Stimulated activated CD4-positive, alpha-beta T cell treated with anti-CD3 and anti-CD28 coated beads, Interleukin-12 subunit alpha, Interleukin-12 subunit beta, amount 100 ng/mL, for 48 hours (primary cell): ENCODE measurements around the gene TBC1D16.
A peak's percentile ranks its signal among the peaks of the same experiment; 100 is the strongest.
"Not testable (repeated sequence)": the region's sequence is repeated elsewhere in the genome, so short reads cannot be mapped to it uniquely, and the experiment has no call there.

ENCODE experiments used
- DNase-seq, 3 donors: peaks; one replicate each; pipeline ENCODE4 v3.0.0-alpha.2; 2020; ENCODE audit warnings: low read depth in 2 of 3, low spot score in 1 of 3

TBC1D16 gene

DNA sequence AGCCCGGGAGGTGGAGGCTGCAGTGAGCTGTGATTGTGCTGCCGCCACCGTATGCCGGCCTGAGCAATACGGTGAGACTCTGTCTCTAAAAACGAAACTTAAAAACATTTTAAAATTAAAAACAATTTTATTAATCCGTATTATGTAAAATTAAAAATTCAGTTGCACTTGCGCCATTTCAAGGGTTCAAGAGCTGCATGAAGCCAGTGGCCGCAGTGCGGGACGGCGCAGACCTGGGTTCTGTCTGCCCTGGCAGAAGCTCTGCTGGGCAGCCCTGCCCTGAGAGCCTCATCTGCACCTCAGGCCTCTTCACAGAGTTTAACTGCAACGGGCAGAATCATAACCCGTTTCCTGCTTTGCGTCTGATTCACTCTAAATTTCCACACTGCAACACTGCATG lies 31.7 kb downstream of the TBC1D16 start:
- no peak for DNase-seq

DNA sequence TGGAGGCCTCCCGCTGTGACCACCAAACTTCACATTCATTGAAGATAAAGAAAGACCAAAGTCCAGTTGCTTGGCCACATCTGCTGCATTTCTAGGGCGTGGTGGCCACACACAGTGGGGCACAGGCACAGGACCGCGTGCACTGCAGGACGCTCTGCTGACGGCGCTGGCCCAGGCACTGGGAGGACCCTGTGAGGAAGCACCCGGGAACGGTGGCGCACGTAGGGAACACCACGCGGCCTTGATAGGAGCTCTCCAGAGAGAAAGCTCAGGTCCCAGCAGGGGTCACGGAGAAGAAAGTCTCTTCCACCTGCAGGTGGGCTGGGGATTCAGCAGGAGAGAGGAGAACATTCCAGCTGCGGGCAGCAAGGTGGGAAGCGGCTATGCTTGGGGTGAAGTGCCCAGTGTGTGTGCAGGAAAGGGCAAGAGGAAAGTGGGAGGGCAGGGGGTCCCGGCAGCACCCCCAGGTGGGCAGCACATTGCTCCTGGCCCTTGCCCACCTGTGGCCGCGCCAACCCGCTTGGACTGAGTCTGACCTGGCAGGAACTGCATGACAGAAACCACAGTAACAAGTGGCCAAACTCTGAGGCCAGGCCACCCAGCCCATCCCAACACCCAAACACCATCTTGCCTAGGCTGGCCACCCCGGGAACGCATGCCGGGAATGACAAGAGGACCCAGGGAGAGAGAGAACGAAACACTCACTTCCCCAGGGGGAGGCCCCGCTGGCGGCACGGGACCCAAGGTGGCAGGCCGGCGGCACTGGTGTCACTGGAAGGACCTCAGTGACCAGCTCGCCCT lies 32.8 kb downstream of the TBC1D16 start:
- no peak for DNase-seq

DNA sequence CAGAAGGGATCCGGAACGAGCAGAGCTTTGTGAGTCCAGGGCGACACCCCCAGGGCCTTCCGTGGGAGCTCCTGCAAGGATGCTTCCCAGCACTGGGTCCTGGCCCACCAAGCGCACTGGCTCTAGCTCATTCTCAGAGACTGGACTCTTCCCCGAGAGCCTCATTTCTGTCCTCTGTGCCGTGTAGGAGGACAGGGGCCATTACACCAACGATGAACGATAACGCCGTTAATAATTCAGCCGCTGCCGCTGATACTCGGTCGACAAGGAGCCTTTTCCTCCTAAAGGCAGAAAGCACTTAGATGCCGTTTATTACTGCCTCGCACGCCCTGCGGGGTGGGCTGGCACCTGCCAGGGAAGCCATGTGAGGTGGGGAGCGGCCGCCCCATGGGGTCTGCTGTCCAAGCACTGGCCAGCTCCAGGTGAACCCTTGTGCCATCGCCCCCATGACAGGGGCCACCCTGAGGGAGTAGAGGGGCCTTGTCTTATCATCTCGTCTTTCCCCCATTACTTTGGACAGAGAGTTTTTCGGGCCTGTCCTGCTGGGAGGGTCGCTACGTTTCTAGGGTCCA lies 33.5 kb downstream of the TBC1D16 start:
- no peak for DNase-seq

DNA sequence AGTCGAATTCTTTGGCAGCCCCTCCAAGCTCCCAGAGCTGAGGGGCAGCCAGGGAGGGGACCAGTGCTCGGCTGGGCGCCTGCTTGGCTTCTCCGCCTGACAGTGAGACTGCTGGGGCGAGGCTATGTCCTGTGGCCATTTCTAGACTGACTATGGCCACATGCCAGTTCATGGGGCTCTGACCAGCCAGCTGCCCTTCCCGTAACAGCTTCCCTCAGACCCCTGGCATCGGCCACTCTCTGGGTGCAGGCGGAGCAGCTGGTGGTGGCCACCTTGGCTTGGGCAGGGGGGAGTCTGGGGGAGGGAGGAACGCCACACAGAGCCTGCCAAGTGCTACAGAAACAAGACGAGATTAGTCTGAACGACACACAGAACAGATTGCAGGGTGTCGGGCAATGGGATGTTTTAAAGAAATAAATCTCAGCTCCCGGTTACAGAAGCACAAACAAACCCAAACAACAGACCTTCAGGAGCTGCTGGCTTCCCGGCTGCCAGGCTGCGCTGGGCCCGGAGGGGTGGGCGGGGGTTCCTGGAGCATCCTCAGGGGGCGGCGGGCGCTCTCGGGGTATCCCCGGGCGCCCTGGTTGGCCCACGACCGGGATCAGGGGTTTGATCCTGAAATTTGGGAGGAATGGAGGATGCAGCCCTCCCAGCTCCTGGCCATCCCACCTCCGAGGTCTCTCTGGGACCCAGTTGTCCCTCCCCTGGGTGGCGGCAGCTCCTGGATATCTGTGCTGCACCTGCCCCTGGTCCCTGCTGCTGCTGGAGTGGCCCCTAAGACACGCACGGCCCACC lies 34.5 kb downstream of the TBC1D16 start:
- DNase-seq = no peak

DNA sequence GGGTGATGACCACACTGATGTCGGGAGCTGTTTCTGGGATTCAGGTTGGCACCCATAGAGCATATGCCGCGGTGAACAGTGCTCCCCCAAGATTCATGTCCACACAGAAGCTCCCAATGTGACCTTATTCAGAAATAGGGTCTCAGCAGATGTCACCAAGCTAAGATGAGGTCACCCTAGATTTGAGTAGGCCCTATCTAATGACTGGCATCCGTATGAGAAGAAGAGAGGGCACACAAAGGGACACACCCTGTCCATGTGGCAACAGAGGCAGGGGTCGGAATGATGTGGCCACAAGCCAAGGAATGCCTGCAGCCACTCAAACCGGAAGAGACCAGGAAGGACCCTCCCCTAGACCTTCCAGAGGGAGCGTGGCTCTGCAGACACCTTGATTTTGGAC lies 35.5 kb downstream of the TBC1D16 start:
- no peak for DNase-seq

DNA sequence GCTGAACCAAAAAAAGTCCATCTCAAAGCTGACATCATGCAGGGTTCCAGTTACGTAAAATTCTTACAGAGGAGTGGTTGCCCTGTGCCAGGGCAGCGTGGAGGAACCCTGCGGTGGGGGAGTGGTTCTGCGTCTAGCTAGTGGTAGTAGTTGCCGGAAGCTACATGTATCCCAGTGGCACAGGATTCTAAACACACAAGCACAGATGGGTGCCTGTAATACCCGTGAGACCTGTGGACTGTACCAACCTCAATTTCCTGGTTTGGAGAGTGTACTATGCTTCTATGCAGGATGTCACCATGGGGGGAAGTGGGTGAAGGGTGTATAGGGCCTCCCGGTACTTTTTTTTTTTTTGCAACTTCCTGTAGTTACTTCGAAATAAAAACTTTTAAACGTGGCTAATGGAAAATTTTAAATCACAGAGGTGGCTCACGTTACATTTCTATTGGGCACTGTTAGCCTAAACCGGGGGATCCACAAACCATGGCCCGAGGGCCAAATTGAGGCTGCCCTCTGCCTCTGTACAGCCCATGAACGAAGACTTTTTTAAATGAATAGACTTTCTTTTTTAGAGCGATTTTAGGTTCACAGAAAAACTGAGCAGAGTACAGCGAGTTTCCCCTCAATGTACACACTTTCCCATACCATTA lies 38.5 kb downstream of the TBC1D16 start:
- DNase-seq = peak; percentile 44 to 69 (median 58)

DNA sequence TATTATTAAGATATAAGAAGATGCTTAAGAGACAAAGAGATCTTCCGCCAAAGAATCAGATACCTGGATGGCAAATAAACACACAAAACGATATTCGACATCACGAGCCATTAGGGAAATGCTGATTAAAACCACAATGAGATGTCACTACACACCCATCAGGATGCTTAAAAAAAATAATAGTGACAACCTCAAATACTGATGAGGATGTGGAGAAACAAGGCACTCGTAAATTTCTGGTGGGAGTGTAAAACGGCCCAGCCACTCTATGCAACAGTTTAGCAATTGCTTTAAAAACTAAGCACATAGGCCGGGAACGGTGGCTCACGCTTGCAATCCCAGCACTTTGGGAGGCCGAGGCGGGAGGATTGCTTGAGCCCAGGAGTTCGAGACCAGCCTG lies 39.4 kb downstream of the TBC1D16 start:
- no peak for DNase-seq

DNA sequence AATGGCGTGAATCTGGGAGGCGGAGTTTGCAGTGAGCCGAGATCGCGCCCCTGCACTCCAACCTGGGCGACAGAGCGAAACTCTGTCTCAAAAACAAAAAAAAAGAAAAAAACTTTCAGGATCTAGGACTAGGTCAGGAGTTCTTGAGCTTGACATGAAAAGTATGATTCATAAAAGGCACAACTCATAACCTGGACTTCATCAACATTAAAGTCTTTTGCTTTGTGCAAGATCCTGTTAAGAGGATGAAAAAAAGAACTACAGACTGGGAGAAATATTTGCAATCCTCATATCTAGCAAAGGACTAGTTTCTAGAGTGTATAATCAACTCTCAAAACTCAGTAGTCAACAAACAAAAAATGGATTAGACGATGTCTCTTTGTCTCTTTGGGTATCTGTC lies 40.0 kb downstream of the TBC1D16 start:
- DNase-seq = no peak

DNA sequence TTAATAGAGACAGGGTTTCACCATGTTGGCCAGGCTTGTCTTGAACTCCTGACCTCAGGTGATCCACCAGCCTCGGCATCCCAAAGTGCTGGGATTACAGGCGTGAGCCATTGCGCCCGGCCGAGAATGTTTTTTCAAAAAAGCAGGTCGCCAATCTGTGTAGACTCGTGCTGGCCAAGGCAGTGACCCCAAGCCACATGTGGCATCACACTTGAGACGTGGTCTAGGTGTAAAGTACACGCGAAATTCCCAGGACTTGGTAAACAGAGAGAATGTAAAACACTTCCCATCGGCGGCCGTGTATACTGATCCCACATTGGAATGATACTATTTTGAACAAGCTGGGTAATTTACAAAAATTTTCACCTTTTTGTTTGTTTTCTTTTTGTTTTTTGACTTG lies 41.1 kb downstream of the TBC1D16 start:
- no peak for DNase-seq

DNA sequence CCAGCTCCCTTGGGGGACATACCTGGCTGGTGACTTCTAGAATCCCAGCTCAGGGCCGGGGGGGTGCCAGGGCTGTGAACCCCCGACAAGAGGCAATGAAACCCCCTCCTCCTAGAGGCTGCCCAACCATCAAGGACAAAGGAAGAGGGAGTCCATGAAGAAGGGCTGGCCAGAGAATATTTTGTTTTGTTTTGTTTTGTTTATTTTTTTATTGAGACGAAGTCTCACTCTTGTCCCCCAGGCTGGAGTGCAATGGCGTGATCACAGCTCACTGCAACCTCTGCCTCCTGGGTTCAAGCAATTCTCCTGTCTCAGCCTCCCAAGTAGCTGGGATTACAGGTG lies 41.5 kb downstream of the TBC1D16 start:
- not testable (repeated sequence) for DNase-seq

DNA sequence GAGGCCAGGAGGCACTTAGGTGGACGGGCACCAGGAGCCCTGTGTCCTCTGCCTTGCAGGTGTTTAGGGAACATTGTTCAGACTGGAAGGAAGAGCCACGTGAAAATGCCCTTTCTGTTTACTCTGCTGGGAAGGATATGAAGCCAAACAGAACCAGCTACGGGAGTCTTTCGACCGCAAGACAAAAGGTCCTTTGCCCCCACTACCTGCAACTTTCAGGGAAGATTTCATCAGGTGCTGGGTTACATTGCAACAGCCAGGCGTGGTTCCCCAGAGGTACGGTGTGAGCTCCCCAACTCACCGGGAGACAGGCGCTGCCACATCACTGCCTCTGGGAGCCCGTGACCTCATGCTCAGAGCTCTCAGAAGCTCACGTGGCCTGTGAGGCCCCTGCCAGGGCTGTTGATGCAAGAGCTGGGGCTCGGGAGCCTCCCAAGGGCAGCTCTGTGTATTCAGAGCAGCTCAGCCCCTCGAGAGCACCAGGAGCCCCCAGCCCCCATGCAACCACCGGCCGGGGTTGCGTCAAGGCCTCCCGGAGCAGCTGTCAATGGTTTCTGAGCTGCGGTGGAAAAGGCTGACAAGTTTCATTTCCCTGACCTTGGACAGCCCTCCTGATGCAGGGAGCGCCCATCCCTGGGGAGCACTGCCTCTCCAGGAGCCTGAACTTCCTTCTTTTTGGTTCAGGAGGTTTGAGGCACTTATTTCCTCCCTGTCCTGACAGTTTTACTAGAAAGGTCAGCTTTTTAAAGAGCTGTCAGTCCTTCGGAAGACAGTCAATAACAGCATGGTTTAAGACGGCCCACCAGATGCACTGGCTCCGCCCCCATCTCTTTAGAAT lies 42.1 kb downstream of the TBC1D16 start:
- peak in 2 of 3 donors; percentile 49 to 64 for DNase-seq

DNA sequence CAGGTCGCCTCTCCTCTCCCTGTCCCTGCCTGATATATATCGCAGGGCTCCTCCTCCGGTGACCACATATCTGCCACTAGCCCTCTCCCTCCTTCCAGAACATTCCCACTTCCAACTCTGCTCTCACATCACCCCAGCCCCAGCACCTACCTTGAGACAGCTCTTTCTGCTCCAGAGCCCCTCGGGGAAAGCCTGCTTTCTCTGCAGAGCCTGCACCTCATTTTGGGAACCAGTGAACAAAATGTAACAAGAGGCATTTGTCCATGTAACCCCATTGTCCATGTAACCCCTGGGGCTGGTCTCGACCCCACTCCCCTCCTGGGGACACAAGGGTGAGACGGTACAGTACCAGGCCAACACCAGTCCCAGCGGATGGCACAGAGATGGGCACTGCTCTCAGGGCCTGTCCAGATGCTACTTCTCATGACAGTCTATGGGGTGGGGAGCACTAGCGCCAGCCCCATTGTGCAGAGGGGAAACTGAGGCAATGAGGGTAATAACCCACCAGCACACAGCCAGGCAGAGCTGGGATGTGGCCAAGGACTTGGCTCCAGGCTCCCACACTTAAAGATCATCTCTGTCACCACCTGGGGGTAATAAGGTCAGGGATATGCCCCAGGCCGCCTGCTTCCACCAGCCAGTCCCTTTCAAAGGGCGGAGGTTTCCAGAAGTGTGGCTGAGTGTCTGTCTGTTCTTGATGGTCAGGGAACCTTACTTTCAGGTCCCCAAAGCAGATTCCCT lies 42.9 kb downstream of the TBC1D16 start:
- no peak for DNase-seq

DNA sequence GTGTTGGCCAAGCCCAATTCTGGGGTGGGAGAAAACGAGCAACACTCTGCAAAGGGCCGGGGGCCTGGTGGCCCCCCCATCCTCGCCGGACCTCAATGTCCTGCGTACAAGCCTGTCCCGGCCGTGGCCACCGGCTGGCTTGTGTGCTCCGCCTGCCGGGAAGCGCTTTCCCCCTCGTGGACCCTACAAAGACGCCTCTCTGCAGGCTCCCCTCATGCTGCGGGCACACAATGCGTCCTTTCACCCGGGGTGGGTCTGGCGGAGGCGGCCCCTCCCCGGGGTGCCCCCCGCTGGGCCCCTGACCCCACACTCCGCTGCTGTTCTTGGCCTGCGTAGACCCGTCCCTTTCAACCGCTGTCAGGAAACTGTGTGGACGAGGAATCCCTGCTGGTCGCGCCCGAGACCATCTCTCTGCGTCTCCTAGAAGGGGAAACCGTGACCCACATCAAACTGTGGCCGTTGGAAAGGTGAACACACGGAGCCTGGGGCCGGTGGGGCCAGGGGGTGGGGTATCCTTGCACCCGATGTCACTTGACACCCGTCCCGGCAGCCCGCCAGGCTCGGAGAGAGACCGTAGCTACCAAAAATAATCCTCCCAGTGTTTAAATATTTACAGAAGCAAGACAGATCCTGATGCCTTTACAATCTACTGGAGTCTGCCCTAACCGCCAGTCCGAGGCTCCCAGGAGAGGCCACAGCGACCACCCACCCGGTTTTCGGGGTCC lies 43.6 kb downstream of the TBC1D16 start:
- DNase-seq = no peak

DNA sequence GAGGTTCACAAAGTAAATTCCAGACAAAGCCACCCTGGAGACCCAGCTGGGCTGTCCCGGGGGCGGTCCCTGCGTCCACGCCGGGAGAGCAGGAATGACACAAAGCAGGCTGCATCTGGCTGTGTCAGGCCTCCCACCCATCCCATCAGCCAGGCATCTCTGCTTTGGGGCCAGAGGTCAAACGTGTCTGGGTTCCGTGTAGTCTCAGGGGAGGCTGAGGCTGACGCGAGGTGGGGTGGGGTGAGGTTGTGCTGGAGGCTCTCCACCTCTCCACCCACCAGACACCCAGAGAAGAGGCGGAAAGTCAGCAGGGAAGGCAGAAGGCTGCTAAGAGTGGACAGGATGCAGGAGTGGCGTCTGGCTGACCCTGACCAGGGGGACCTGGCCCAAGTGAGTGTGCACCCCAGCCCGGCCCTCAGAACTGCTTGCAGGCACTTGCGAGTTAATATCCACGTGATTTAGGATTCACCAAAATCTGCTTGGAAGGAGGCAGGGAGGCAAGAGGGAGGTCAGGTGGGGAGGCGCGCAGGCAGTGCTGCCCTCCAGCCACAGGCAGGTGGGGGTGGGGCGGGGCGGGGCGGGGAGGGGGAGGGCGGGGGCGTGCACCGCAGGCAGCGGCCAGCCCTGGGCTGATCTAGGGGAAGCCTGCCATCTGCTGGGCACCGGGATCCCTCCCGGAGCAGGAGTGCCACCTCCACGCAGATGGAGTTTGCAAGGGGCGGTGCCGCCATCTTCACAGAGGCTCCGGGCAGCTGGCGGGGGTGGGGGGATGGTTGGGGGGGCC lies 44.3 kb downstream of the TBC1D16 start:
- peak; percentile 75 to 78 (median 75) for DNase-seq

DNA sequence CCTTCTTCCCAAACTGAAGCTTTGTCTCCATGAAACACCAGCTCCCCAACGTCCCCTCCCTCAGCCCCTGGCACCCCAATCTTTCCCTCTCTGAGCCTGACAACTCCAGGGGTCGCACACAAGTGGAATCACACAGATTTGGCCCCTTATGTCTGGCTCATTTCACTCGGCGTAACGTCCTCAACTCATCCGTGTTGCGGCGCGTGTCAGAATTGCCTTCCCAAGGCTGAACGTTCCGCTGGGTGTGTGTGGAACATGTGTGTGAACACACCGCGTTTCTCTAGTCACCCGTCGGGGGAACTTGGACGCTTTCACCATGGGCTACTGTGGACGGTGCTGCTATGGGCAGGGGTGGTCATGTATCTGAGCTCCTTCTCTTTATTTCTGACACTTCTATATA lies 45.0 kb downstream of the TBC1D16 start:
- DNase-seq = no peak

DNA sequence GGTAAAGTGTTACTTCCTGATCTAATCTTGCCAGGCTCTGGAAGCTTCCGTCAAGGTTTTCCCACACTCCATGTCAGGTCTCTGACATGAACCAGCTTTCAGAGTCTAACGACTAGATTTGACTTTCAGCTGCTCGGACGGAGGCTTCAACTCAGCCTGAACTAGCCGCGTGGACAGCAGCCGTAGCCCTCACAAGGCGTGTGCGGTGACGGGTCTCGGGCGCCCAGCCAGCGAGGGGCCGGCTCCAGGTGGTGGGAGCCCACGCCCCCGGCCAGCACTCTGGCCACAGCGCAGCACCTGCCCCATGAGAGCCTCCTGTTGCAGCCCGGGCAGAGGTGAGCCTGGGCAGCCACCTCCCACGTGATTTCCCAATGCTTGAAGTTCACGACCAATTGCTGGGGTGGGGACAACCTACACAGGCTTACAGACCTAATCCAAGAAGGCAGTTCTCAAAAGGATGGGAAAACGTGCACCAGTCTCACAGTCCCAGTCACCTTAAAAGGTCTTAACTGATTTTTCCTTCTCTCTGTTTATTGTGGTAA lies 45.5 kb downstream of the TBC1D16 start:
- DNase-seq = no peak

DNA sequence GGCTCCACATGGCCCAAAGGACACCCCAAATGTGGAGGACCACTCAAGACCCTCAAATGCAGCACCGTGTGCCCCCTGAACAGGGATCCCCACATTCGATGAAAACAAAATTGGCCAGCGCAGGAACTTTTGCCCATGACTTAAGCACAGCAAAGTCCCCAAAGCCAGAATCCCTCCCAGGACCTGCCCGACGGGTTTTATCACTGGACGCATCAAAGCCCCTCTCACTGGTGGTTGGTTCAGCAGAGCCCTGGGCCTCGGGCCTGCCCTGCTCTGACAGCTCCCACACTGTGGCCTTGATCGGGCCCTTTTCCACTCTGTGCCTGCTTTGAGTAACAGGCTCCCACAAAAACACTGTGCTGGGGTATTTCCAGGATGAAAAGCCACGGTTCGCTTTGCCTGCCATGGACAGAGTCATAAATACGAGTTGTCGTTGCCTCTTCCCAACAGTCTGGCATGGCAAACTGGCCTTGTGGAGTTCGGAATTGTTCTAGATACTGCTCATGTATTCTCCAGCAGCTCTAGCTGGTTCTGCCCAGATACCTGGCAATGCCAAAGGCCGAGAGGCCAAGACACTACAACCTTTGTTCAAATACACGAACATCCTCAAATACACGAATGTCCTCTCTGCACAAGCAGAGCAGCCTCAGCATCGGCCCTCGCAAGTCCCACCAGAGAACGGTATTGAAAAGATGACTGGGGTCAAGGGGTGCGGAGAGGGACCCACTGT lies 46.4 kb downstream of the TBC1D16 start:
- DNase-seq = no peak
